SH-SY5Y (cell line): Measurements from ENCODE around the gene OR2C1.

ENCODE experiments used
- GATA2 ChIP-seq: IDR thresholded peaks from 2 replicates; pipeline ENCODE4 v1.6.1; 2011; ENCODE audit warnings: mild to moderate bottlenecking, low read depth, low read length
- GATA3 ChIP-seq: IDR thresholded peaks from 2 replicates; pipeline ENCODE4 v1.6.1; 2011; ENCODE audit warnings: low read depth, mild to moderate bottlenecking, low read length, moderate library complexity

- TF ChIP-seq GATA2 (no peak), GATA3 (no peak)
Observed at GRCh38 chr16:3346041-3346440, 9.6 kb upstream of the OR2C1 start.
